Smooth muscle cell (in vitro differentiated cells): ENCODE measurements around the gene DTD1. TPM values are rescaled to one million over a fixed set of nuclear protein-coding genes. Genes with fewer than 3 reads are reported as not detected.

Source experiments
- DNase-seq: peaks from one replicate; lab custom pipeline; 2025; ENCODE audit not compliant: unreplicated experiment; lab: John Stamatoyannopoulos, UW
- H2AFZ ChIP-seq: fragments of 200-600 bp; sonication (generic); 2 replicates; pipeline ENCODE4 v1.6.0; 2016; ENCODE audit warnings: antibody characterized with exemption, low read depth, mild to moderate bottlenecking
- H3F3A ChIP-seq: fragments of 200-600 bp; sonication (generic); 2 replicates; pipeline ENCODE4 v1.6.0; 2017; ENCODE audit warnings: antibody characterized with exemption, low read depth
- H3K27ac ChIP-seq: fragments of 200-600 bp; sonication (generic); 2 replicates; pipeline ENCODE4 v1.5.1; 2016; ENCODE audit warnings: low read depth, mild to moderate bottlenecking
- H3K27me3 ChIP-seq: fragments of 200-600 bp; sonication (generic); 2 replicates; pipeline ENCODE4 v1.6.1; 2016; ENCODE audit warnings: low read depth, mild to moderate bottlenecking
- H3K36me3 ChIP-seq: fragments of 200-600 bp; sonication (generic); 2 replicates; pipeline ENCODE4 v1.5.1; 2016; ENCODE audit warnings: low read depth
- H3K4me1 ChIP-seq: fragments of 200-600 bp; sonication (generic); 2 replicates; pipeline ENCODE4 v1.5.1; 2016; ENCODE audit warnings: low read depth
- H3K4me2 ChIP-seq: fragments of 200-600 bp; sonication (generic); 2 replicates; pipeline ENCODE4 v1.6.0; 2016; ENCODE audit warnings: mild to moderate bottlenecking
- H3K4me3 ChIP-seq: fragments of 200-600 bp; sonication (generic); 2 replicates; pipeline ENCODE4 v1.5.1; 2016; ENCODE audit warnings: mild to moderate bottlenecking
- H3K79me2 ChIP-seq: fragments of 200-600 bp; sonication (generic); 2 replicates; pipeline ENCODE4 v1.6.0; 2016; ENCODE audit warnings: low read depth, mild to moderate bottlenecking
- H3K9ac ChIP-seq: fragments of 200-600 bp; sonication (generic); 2 replicates; pipeline ENCODE4 v1.6.0; 2016; ENCODE audit warnings: low read depth
- H3K9me3 ChIP-seq: fragments of 200-600 bp; sonication (generic); replicated peaks from 2 replicates; pipeline ENCODE4 v1.5.1; 2016; ENCODE audit warnings: low read depth
- H4K20me1 ChIP-seq: fragments of 200-600 bp; sonication (generic); 2 replicates; pipeline ENCODE4 v1.6.0; 2016; ENCODE audit warnings: low read depth
- WGBS: methylation state at CpG from one replicate; pipeline ENCODE4 v1.1.7; 2016; ENCODE audit warnings: low lambda C conversion rate; 5-methylcytosine and 5-hydroxymethylcytosine counted together
- polyA plus RNA-seq: library from polyadenylated mRNA; unstranded; fragments of >200 nt; fragmentation: Nextera tagmentation; extraction: Ambion mirVana; gene quantifications from 2 replicates; pipeline ENCODE4 v1.2.1, GENCODE V29; 2016
- total RNA-seq: library from RNA; depleted of rRNA; stranded (reverse); fragments of >200 nt; gene quantifications from 2 replicates; pipeline ENCODE4 v1.2.3, GENCODE V29; 2014
- TF ChIP-seq, protein P1 (sequence below): fragments of 200-600 bp; sonication (generic); IDR thresholded peaks from 2 replicates; pipeline ENCODE4 v1.5.1; 2017; ENCODE audit warnings: borderline replicate concordance, mild to moderate bottlenecking, antibody characterized with exemption; ENCODE audit not compliant: insufficient read depth, poor library complexity, severe bottlenecking

The DTD1 gene
- total and polyA plus RNA-seq, 2 experiments from 2014 or later: 23.9 to 26.9 TPM

DNA sequence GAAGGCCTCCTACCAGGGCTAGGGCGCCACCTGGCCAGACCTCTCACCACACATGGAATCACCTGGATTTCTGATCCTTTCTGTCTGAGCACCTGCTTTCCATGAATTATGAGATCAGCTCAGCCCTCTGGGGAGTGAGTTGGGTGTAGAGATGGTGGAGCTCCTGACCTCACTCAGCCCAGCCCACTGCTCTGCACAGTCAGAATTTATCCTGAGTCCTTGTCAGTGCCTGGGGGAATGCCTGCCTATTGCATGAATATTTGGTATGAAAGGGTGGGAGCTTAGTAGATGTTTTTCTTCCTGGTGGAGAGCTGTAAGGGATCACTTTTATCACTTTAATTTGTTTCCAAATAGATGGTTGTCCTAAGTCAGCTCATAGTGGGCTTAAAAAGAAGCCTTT, 47.5 kb downstream of the DTD1 start:
- TF ChIP-seq, protein P1, sequence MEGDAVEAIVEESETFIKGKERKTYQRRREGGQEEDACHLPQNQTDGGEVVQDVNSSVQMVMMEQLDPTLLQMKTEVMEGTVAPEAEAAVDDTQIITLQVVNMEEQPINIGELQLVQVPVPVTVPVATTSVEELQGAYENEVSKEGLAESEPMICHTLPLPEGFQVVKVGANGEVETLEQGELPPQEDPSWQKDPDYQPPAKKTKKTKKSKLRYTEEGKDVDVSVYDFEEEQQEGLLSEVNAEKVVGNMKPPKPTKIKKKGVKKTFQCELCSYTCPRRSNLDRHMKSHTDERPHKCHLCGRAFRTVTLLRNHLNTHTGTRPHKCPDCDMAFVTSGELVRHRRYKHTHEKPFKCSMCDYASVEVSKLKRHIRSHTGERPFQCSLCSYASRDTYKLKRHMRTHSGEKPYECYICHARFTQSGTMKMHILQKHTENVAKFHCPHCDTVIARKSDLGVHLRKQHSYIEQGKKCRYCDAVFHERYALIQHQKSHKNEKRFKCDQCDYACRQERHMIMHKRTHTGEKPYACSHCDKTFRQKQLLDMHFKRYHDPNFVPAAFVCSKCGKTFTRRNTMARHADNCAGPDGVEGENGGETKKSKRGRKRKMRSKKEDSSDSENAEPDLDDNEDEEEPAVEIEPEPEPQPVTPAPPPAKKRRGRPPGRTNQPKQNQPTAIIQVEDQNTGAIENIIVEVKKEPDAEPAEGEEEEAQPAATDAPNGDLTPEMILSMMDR: no peak
- H3K4me1 ChIP-seq: no peaks in the 10 kb centered on the region
- H3K27me3 ChIP-seq: no peaks in the 10 kb centered on the region
- no peak overlapping the region for H3K27ac ChIP-seq
- no peak overlapping the region for H3K4me2 ChIP-seq
- no peaks in the 10 kb centered on the region for H3K9me3 ChIP-seq
- 100% methylated on average over 1 of the region's 1 CpG for WGBS
- no peak overlapping the region for H2AFZ ChIP-seq
- H3K9ac ChIP-seq: no peak overlapping the region
- H3K4me3 ChIP-seq: no peak overlapping the region
- no peak for DNase-seq
- no peaks in the 10 kb centered on the region for H3F3A ChIP-seq
- H3K79me2 ChIP-seq: no peaks in the 10 kb centered on the region
- H4K20me1 ChIP-seq: no peaks in the 10 kb centered on the region
- H3K36me3 ChIP-seq: no peaks in the 10 kb centered on the region

DNA sequence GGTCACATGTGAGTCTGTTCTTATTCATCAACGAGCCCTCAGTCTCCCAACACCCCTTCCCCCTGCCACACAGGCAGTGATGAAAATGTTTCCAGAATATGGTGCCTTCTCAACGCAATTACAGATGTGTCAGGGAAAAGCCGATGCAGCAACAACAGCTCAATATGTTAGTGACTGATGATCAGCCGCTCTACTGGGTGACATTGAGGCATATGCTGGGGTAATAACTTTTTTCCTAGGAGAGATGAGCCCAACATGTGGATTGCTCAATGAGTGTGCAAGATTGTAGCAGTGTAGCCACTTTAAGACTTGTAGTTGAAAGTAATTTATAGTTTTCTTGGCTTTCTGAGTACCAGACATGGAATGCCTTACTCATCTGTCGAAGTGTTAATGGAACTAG, 49.4 kb downstream of the DTD1 start:
- WGBS: 72% methylated on average over 5 of the region's 5 CpGs
- H2AFZ ChIP-seq: no peak overlapping the region
- no peak overlapping the region for H3K27ac ChIP-seq
- no peaks in the 10 kb centered on the region for H3K9me3 ChIP-seq
- no peak overlapping the region for H3K9ac ChIP-seq
- TF ChIP-seq, protein P1: no peak
- no peaks in the 10 kb centered on the region for H3K4me1 ChIP-seq
- no peak overlapping the region for H3K4me2 ChIP-seq
- H3F3A ChIP-seq: no peaks in the 10 kb centered on the region
- no peaks in the 10 kb centered on the region for H3K27me3 ChIP-seq
- H3K36me3 ChIP-seq: no peaks in the 10 kb centered on the region
- H3K79me2 ChIP-seq: no peaks in the 10 kb centered on the region
- H4K20me1 ChIP-seq: no peaks in the 10 kb centered on the region
- no peak overlapping the region for H3K4me3 ChIP-seq
- DNase-seq: no peak

DNA sequence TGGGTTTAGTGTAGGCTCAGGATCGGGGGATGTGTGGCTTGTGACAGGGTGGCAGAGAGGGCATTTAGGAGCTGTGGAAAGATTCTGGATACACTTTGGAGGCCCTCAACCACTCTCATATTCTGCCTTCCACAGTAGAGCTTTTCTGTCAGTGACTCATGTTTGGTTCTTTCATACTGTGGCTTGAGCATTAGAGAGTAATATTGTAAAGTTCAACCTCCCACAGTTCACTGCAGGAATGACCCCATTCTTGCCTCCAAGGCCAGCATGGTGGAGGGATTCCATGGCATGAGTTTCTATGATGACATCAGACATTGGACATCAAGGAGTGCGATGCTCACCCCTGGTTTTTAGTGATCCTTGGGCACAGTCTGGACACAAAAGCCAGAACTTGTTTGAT, 50.9 kb downstream of the DTD1 start:
- H3F3A ChIP-seq: no peaks in the 10 kb centered on the region
- TF ChIP-seq, protein P1: no peak
- no peaks in the 10 kb centered on the region for H3K36me3 ChIP-seq
- H3K9me3 ChIP-seq: no peaks in the 10 kb centered on the region
- H3K27ac ChIP-seq: no peak overlapping the region
- no peak overlapping the region for H3K9ac ChIP-seq
- H3K4me1 ChIP-seq: no peaks in the 10 kb centered on the region
- DNase-seq: no peak
- no peak overlapping the region for H2AFZ ChIP-seq
- H4K20me1 ChIP-seq: no peaks in the 10 kb centered on the region
- no peaks in the 10 kb centered on the region for H3K27me3 ChIP-seq
- 80% methylated on average over 2 of the region's 2 CpGs for WGBS
- no peak overlapping the region for H3K4me3 ChIP-seq
- no peak overlapping the region for H3K4me2 ChIP-seq
- no peaks in the 10 kb centered on the region for H3K79me2 ChIP-seq

DNA sequence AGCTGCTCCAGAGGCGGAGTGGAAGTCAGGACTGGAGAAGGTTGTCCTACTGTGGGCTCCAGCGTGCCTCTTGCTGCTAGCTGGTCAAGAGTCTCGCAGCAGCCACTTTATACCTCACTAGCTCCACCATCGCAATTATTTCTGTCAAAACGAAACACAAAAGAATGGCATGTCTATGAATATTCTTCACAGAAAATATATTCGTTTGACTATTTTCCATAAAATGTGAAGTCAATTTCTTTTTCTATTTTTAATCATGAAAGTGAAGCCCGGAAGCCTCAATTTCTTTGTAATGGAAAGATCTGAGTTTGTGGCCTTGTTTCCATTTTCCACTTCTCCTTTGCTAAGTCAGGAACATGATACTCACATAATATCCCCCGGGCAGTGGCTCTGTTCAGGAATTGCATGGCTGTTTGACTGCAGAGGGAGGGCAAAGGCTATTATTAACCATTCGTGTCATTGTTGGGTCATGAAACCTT, 51.7 kb downstream of the DTD1 start:
- Histone ChIP-seq H3K79me2 (no peaks in the 10 kb centered on the region), H3K27me3 (no peaks in the 10 kb centered on the region), H2AFZ (no peak overlapping the region), H3K4me3 (no peak overlapping the region), H3K9me3 (no peaks in the 10 kb centered on the region), H3K36me3 (no peaks in the 10 kb centered on the region), H3F3A (no peaks in the 10 kb centered on the region), H3K27ac (no peak overlapping the region), H3K4me1 (no peaks in the 10 kb centered on the region), H3K4me2 (no peak overlapping the region), H3K9ac (no peak overlapping the region), H4K20me1 (no peaks in the 10 kb centered on the region)
- WGBS: 90% methylated on average over 9 of the region's 9 CpGs
- DNase-seq: no peak
- TF ChIP-seq, protein P1: no peak
